Activated naive CD8-positive, alpha-beta T cell treated with anti-CD3 and anti-CD28 coated beads, Interleukin-2, amount 50 U/mL, for 24 hours (primary cell): Measurements from ENCODE around the gene PTCH1.
A peak's percentile ranks its signal among the peaks of the same experiment; 100 is the strongest.

Experiments used
- ATAC-seq: fragments of 150-1000 bp; cut with Tn5 transposase; one replicate; pipeline ENCODE4 v1.10.0; 2021
- DNase-seq: peaks from one replicate; pipeline ENCODE4 v3.0.0; 2021
- H3K27ac Mint-ChIP-seq: one replicate; pipeline ENCODE4 v1.8.0; 2021; ENCODE audit warnings: mild to moderate bottlenecking, mixed read lengths
- H3K27me3 Mint-ChIP-seq: one replicate; pipeline ENCODE4 v1.8.0; 2021; ENCODE audit warnings: mixed read lengths
- H3K36me3 Mint-ChIP-seq: one replicate; pipeline ENCODE4 v1.8.0; 2021; ENCODE audit warnings: low read depth, mixed read lengths
- H3K4me1 Mint-ChIP-seq: one replicate; pipeline ENCODE4 v1.8.0; 2021; ENCODE audit warnings: mixed read lengths
- H3K4me3 Mint-ChIP-seq: one replicate; pipeline ENCODE4 v1.8.0; 2021; ENCODE audit warnings: mild to moderate bottlenecking, moderate library complexity, mixed read lengths
- H3K9me3 Mint-ChIP-seq: one replicate; pipeline ENCODE4 v1.8.0; 2021; ENCODE audit warnings: mixed read lengths

PTCH1 gene

DNA sequence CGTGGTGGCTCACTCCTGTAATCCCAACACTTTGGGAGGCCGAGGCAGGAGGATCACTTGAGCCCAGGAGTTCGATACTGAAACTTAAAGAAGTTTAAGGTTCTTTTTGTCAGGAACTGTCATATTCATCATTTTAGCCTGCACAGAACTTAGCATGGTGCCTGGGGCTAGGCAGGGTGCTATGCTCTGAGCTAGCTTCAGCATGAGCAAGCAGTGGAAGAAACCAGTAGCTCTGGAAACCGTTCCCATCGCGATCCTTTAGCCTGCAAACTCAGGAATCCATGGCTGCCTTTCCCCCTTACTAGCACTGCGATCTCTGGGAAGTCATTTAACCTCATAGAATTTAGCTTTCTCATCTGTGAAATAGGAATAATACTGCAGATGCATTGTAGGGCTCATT is 80.4 kb downstream of the PTCH1 start:
- Mint-ChIP-seq H3K36me3 (no peaks in the 10 kb centered on the region), H3K27me3 (no peaks in the 10 kb centered on the region), H3K9me3 (peaks cover 4% of the 10 kb centered on the region), H3K4me1 (peaks cover 5% of the 10 kb centered on the region), H3K27ac (no peak overlapping the region), H3K4me3 (no peak overlapping the region)
- ATAC-seq (no peak), DNase-seq (no peak)

DNA sequence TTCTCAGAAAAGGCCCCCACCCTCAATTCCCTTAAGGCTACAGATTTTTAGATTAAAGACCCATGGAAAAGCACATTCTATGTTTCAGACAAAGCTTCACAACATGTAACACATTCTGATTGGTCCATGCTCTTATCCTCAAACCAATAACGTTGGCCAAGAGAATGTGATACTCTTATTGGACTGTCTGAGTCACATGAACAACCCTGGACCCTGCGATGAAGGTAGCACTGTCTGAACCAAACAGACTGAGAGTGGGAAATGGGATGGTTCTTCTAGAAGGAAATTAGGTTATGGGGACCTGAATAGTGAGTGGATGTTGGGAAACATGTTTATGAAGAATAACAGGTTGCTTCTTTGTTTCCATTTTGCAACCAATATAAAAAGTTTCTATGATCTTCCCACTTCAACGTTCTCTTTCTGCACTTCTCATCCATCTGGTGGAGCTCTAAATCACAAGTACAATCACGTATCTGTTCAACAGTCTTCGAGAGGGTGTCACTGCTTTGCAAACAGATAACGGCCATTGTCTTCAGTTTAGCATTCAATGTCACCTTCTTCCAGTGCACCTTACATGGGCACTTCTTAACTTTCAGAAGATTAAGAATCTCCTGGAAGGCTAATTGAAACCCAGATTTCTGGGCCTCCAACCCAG is 81.6 kb downstream of the PTCH1 start:
- Mint-ChIP-seq H3K27ac (no peak overlapping the region), H3K36me3 (no peaks in the 10 kb centered on the region), H3K4me3 (no peak overlapping the region), H3K27me3 (no peaks in the 10 kb centered on the region), H3K4me1 (peaks cover 5% of the 10 kb centered on the region), H3K9me3 (peaks cover 9% of the 10 kb centered on the region)
- DNase-seq (no peak), ATAC-seq (no peak)

DNA sequence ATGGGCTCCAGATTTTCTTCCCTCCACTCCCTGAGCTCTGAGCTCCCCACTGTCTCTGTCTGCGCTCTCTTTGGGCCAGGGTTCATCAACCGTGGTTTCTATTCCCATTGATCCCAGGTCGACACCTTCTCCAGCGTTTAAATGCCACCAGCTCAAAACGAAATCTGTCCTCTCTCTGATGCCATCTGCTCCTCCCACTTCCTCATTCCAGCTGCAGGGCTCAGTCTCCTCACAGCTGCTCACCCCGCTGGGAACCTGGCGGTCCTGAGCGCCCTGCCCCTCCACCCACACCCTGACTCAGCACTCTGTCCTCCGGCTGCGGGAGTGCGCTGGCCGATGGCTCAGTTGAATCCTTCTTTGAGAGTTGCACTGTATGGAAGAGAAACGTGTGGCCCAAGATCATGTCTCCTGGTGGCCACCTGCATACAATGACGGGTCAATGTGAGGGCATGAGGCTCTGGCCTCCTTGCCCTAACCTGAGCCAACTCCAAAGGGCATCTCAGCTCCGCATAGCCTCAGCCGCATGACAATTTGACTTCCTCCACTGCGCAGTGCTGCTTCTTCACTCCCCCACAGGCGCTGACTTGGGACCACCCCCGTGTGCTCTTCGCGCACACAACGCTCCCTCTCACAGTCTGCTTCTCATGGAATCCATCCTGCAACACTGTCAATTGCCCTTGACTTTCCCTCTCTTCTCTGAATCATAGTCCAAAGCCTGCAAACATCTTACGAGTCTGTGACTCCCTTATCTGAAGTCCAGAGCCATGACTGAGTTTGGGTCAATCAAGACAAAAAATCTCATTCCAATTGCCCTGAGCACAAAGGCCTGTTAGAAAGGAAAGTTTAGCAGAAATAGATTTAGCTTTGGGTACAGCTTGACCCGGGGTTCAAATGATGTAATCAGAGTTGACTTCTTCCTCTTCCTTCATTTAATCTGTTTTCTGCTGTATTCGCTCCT is 82.4 kb downstream of the PTCH1 start:
- H3K9me3 Mint-ChIP-seq: peaks cover 12% of the 10 kb centered on the region
- no peak for ATAC-seq
- H3K27ac Mint-ChIP-seq: no peak overlapping the region
- H3K27me3 Mint-ChIP-seq: no peaks in the 10 kb centered on the region
- peaks cover 5% of the 10 kb centered on the region for H3K4me1 Mint-ChIP-seq
- H3K4me3 Mint-ChIP-seq: no peak overlapping the region
- H3K36me3 Mint-ChIP-seq: no peaks in the 10 kb centered on the region
- no peak for DNase-seq

DNA sequence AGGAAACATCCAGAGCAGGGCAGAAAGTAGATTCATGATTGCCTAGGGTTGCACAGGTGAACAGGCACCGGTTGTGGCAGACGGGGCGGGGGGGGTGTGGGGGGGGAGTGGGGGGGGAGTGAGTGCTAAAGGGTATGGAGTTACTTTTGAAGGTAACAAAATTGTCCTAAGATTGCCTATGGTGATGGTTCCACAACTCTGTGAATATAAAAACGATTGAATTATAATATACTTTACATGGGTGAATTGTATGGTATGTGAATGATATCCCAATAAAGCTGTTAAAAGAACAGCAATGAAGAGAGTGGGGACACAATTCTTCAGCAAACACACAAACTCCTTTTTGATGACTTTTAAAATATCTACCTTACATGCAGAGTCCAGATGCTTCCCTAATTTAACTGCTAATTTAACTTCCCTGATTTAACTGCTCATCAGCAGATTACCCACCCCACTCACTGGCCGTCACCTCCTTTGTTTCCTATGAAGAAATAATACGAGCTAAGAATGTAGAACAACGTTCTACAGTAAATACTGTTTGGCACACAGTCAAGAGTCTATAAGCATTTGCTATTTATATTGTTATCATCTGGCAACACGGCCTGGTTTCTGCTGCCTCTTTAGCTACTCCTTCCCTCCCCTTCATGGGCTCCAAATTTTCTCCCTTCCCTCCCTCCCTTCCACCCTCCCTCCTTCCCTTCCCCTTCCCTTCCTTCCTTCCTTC is 83.5 kb downstream of the PTCH1 start:
- Mint-ChIP-seq H3K27me3 (no peaks in the 10 kb centered on the region), H3K27ac (no peak overlapping the region), H3K36me3 (no peaks in the 10 kb centered on the region), H3K9me3 (peaks cover 12% of the 10 kb centered on the region), H3K4me1 (peaks cover 5% of the 10 kb centered on the region), H3K4me3 (no peak overlapping the region)
- DNase-seq (no peak), ATAC-seq (no peak)

DNA sequence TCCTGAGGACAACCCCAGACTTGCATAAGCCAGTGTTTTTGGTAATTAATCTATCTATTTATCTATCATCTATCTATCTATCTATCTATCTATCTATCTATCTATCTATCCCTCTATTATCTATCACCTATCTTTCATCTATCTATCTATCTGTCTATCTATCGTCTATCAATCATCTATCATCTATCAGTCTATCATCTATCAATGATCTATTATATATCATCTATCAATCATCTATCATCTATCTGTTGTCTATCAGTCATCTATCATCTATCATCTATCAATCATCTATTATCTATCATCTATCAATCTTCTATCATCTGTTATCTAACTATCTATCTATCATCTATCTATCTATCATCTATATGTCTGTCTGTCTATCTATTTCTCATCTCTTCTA is 85.5 kb downstream of the PTCH1 start:
- Mint-ChIP-seq H3K9me3 (peaks cover 12% of the 10 kb centered on the region), H3K27ac (no peak overlapping the region), H3K4me3 (no peak overlapping the region), H3K4me1 (peaks cover 7% of the 10 kb centered on the region), H3K36me3 (no peaks in the 10 kb centered on the region), H3K27me3 (no peaks in the 10 kb centered on the region)
- DNase-seq (no peak), ATAC-seq (no peak)

DNA sequence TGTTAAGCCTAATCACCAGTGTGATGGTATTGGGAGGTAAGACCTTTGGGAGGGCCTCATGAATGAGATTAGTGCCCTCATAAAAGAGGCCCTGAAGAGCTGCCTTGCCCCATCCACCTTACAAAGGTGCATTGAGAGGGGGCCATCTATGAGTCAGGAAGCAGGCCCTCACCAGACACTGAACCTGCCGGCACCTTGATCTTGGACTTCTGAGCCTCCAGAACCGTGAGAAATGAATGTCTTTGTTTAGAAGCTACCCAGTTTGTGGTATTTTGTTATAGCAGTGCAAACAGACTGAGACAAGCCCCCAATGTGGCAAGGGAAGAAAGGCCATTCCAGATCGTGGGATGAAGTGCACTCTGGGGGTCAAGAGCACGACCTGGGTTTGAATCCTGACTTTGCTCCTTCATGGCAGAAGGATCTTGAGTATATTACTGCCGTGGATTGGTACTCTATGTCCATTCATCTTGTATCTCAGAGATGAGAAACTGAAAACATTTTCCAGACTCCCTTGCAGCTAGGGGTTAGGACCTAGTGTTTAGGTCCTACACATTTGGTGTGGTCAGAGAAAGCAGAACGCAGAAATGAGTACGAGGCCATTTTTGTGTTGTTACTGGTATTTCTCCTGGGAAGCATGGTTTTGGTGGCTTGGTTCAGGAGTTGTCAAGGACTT is 86.7 kb downstream of the PTCH1 start:
- H3K27me3 Mint-ChIP-seq: peaks cover 3% of the 10 kb centered on the region
- no peak for ATAC-seq
- H3K36me3 Mint-ChIP-seq: no peaks in the 10 kb centered on the region

DNA sequence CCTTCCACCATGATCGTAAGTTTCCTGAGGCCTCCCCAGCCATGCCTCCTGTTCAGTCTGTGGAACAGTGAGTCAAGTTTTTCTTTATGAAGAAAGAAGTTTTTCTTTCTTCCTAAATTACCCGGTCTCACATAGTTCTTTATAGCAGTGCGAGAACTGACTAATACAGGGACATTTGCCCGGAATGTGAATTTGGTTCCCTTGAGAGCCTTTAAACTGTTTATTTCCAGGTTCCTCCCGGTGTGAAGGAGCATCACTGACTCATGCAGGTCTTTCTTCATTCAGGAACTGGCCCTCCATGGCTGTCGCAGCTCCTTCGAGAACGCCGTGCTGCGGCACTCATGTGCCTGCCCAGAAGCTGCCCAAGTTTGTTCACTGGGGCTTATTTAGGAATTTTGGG is 87.7 kb downstream of the PTCH1 start:
- peaks cover 9% of the 10 kb centered on the region for H3K9me3 Mint-ChIP-seq
- H3K36me3 Mint-ChIP-seq: no peaks in the 10 kb centered on the region
- H3K27ac Mint-ChIP-seq: peak overlapping the region; percentile 23
- peaks cover 3% of the 10 kb centered on the region for H3K27me3 Mint-ChIP-seq
- DNase-seq (no peak), ATAC-seq (no peak)
- H3K4me3 Mint-ChIP-seq: no peak overlapping the region
- H3K4me1 Mint-ChIP-seq: peaks cover 18% of the 10 kb centered on the region

More for the DNA sequence above, 86.7 kb downstream of the PTCH1 start:
- Mint-ChIP-seq H3K4me3 (no peak overlapping the region), H3K4me1 (peaks cover 15% of the 10 kb centered on the region), H3K27ac (no peak overlapping the region), H3K9me3 (peaks cover 12% of the 10 kb centered on the region)
- DNase-seq: no peak

DNA sequence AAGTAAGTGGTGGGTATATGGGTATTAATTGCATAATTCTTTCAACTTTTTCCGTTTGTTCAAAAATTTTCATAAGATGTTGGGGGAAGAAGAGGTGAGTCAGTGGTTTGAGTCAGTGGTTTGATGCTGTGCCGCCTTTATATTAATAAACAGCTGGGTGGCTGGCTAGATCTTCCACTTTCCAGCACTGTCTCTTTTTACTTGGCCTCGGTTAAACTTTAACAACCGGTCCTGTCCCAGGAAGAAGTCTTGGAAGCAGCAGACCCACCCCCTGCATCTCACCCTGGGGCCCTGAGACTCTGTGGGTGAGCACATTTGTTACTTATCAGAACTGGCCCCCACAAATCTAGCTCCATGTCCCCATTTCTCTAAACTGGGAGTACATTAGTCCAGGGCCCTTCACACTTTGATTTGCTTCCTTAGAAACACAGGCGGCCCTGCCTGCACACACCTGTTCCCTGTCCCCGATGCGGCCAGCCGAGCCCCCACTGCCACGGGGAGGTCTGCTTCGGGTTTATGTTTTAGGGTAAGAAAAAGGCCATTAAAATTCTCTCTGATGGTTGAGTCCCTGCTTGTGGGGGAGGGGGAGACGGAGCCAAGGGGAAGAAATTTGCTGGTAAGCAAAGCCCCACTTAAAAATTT is 90.7 kb downstream of the PTCH1 start:
- ATAC-seq (no peak), DNase-seq (peak; percentile 14)
- Mint-ChIP-seq H3K9me3 (peaks cover 29% of the 10 kb centered on the region), H3K36me3 (peaks cover 8% of the 10 kb centered on the region), H3K4me3 (peak overlapping the region; percentile 79), H3K27ac (peak overlapping the region; percentile 69), H3K4me1 (peaks cover 16% of the 10 kb centered on the region), H3K27me3 (peaks cover 10% of the 10 kb centered on the region)

DNA sequence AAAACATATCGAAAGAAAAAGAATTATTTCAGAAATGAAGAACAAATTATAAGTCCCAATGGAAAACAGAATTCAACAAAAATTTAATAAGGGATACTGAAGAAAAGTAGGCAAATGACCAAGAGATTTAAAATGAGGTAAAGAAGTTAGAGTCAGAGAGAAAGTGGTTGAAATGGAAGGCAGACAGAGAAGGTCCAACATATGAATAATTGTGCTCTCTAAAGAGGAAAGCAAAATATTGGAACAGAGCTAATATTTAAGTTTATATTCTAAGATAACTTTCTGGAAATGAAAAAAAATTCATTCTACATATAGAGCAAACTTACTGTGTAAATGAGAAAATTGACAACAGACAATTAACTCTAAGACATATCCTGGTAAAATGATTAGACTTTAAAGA is 94.1 kb downstream of the PTCH1 start:
- DNase-seq (no peak), ATAC-seq (no peak)
- H3K9me3 Mint-ChIP-seq: peaks cover 24% of the 10 kb centered on the region
- peaks cover 8% of the 10 kb centered on the region for H3K36me3 Mint-ChIP-seq
- H3K4me1 Mint-ChIP-seq: peaks cover 24% of the 10 kb centered on the region
- H3K4me3 Mint-ChIP-seq: no peak overlapping the region
- peaks cover 10% of the 10 kb centered on the region for H3K27me3 Mint-ChIP-seq
- H3K27ac Mint-ChIP-seq: no peak overlapping the region

DNA sequence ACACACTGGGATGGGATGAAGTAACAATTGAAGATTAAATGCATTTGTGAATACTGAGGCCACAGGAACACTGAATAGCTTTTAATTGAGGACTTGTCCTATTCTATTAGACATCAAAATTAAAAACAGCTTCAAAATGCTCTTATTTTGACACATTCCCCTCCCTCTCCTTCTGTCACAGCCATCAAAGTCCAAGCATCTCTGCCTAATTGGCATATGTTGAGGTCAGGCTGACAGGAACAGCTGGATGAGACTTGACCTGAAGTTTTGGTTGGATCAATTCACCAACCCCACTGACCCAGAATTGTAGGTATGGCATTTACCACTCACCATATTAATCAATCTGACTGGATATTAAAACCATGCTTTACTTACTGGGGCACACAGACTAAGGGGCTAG is 96.3 kb downstream of the PTCH1 start:
- Mint-ChIP-seq H3K4me3 (no peak overlapping the region), H3K27ac (no peak overlapping the region), H3K36me3 (peaks cover 10% of the 10 kb centered on the region), H3K27me3 (peaks cover 7% of the 10 kb centered on the region), H3K4me1 (peaks cover 14% of the 10 kb centered on the region), H3K9me3 (peaks cover 24% of the 10 kb centered on the region)
- DNase-seq (no peak), ATAC-seq (no peak)

DNA sequence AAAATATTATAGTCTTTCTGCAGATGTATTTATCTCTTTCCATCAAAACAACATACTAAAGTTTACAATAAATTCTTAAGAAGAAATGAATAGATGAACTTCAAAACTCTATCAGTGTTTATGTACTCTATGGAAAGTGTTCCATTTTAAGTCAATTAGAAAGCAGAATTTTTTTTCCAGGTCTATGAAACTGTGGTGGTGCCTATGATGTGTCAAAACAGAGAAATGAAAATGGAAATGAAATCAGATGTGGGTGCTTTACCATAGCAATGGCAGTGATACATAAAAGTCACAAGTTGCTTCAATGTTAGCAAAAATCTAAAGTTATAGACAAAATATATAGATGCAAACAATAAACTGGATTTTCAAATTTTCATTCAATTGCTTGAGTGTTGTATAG is 97.3 kb downstream of the PTCH1 start:
- H3K27me3 Mint-ChIP-seq: peaks cover 7% of the 10 kb centered on the region
- H3K4me3 Mint-ChIP-seq: no peak overlapping the region
- ATAC-seq (no peak), DNase-seq (no peak)
- peaks cover 10% of the 10 kb centered on the region for H3K4me1 Mint-ChIP-seq
- peaks cover 10% of the 10 kb centered on the region for H3K36me3 Mint-ChIP-seq
- peaks cover 24% of the 10 kb centered on the region for H3K9me3 Mint-ChIP-seq
- no peak overlapping the region for H3K27ac Mint-ChIP-seq

DNA sequence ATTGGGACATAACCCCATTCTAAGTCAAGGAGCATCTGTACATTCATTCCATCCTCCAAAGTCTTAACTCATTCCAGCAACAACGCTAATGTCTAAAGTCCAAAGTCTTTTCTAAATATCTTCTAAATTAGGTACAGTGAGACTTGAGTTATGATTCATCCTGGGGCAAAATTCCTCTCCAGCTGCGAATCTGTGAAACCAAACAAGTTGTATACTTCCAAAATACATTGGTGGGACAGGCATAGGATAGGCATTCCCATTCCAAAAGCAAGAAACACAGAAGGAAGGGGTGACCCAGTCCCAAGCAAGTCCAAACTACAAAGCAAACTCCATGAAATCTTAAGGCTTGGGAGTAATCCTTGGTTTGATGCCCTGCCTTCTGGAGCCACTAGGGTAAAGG is 101.6 kb downstream of the PTCH1 start:
- H3K36me3 Mint-ChIP-seq: peaks cover 2% of the 10 kb centered on the region
- DNase-seq (no peak), ATAC-seq (no peak)
- H3K27ac Mint-ChIP-seq: no peak overlapping the region
- H3K4me3 Mint-ChIP-seq: no peak overlapping the region
- no peaks in the 10 kb centered on the region for H3K9me3 Mint-ChIP-seq
- H3K27me3 Mint-ChIP-seq: peaks cover 6% of the 10 kb centered on the region
- peaks cover 8% of the 10 kb centered on the region for H3K4me1 Mint-ChIP-seq

DNA sequence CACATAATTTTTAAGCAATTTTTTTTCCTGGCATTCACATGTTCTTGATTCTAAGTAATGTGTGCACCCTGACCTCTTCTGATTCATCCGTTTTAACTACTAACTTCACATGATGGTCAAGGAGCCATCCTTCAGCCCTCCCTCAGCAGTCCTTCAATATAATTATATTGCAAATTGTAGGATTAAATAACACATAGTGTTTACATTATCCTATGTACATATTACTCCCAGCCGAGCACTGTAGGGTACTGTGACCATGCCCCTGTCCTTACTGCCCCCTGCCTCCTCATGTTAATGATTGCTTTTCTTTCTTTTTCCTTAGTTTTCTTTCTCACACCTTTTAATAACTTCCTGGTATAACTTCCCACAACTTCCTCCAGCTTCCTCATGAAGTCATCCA is 103.0 kb downstream of the PTCH1 start:
- Mint-ChIP-seq H3K9me3 (no peaks in the 10 kb centered on the region), H3K4me1 (peaks cover 4% of the 10 kb centered on the region), H3K4me3 (no peak overlapping the region), H3K36me3 (peaks cover 2% of the 10 kb centered on the region), H3K27ac (no peak overlapping the region), H3K27me3 (peaks cover 6% of the 10 kb centered on the region)
- ATAC-seq (no peak), DNase-seq (no peak)
